Measurements from ENCODE around the gene OPALIN.
A peak's percentile ranks its signal among the peaks of the same experiment; 100 is the strongest.

OPALIN gene, protein sequence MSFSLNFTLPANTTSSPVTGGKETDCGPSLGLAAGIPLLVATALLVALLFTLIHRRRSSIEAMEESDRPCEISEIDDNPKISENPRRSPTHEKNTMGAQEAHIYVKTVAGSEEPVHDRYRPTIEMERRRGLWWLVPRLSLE

DNA sequence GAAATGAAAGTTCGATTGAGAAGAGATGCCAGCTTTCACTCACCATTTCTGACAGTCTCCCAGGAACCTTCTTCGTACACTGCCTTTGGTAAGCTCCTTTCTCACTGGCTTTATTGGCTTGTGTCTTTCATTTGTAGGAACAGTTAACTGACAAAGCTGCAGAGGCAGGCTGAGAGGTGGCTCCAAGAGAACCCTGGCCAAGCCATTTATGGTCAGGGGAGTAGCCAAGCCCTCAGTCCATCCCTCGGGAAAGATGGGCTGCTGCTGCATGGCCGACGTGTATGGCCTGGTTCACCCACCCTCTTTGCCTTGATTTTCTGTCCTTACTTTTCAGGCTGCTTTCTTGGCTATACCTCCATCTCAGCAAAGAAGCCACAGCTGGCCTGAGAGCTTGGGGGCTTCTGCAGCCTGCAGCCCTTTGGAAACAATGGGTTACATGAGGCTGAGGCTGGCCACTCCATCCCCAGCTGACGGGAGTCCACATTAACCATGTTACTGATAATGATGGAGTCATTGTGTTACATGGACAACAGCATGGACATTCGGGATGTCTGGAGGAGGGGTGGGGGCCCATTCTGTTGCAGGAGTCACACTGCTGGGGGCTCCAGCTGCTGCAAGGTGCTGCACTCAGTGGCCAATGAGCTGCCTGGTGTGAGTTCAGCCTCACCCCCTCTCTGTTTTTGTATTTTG, at the start of gene OPALIN:
OPALIN (minus strand) TSS at position 152 of the 690 bp plus-strand sequence; CDS start at position 46, 106 bp downstream.
- DNase-seq: no peak

DNA sequence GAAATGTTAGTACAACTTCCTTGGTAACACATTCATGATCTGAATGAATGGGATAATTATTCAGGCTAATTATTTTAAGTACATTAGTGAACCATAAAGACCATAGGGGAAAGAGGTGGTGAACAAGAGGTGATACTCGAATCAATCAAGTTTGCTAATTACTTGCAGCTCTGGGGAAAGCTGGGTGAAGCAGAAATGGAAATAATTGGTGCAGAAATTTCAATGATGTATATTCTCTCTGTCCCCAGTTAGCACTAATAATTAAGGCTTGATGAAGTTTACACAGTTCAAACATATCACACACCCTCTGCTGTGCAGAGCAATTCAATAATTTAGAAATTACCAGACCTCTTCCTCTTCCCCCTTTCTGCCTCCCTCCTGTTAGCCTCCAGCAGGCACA, 49.4 kb upstream of the OPALIN start:
- no peak for DNase-seq

DNA sequence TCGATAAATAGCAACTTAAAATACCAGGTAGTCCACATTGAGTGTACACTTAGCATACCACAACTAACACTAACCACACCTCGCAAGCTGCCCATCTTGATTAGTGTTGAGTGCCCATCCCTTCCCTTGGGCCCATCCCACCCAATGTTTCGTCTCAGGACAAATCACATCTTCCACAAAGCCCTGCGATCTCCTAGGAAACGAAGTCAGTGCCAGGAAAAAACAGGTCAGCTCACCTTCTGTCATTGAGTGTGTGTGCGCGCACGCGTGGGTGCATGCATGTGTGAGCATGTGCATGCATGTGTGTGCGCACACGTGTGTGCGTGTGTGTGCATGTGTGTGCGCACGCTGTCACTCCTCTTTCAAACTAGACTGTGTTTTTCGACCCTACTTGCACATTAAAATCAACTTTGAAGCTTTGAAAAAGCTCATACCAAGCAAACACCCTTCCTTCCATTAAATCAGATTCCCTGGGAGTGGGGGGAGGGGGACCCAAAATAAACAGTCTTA, 48.8 kb upstream of the OPALIN start:
- no peak for DNase-seq

DNA sequence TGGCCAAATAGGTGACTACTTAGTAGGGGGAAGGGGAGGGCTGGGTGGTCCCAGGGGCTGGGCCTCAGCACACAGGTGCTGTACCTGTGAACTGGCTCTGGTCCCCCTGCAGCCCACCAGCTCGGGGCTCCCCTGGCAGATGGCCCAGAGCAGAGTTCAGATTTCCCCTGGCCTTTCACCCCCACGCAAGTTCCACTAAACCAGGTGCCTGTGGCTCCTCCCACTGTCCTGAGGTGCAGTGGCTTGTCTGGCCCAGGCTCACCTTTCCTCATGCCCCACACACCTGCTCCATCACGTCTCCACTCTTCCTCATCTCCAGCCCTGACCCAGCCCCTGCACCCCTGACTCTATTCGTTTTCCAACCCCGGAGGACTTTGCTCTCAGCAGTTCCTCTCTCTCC, 47.3 kb upstream of the OPALIN start:
- DNase-seq: no peak

DNA sequence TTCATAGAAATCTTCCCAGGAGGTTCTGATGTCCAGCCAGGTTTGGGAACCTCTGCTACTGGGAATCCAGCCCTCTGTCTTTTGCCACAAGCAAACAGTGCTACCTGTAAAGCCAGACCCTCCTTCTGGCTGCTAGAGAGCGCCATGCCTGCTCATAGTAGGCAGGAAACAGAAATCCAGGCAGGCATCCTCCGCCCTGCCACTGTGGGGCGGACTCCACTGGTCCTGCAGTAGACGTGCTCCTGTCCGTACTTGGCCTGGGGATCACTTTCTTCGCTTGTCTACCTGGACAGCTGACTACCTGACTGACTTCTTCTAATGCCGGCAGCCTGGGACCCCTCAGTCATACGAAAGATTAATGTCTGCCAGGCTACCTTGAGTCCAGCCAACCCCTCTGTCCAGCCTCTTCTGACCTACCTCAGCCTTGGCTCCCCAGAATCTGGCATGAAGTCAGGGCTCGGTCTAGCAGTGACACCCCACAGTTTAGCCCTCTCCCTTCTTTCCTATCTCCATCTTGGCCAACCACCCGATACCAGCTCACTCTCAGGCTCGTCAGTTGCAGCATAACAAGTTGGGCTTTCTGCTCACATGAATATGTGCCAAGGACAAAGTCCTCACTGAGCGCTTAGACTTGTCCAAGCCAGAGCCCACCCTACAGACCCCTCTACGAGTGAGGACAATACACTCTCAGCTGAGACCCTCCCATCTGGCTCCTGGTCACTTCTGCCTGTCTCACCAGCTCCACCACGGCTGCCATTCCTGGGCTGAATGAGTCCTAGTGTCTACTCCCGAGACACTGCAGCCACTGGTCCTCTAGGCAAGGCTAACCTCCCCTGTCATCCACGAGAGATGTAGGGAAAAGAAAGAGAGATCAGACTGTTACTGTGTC, 43.9 kb upstream of the OPALIN start:
- DNase-seq: no peak

DNA sequence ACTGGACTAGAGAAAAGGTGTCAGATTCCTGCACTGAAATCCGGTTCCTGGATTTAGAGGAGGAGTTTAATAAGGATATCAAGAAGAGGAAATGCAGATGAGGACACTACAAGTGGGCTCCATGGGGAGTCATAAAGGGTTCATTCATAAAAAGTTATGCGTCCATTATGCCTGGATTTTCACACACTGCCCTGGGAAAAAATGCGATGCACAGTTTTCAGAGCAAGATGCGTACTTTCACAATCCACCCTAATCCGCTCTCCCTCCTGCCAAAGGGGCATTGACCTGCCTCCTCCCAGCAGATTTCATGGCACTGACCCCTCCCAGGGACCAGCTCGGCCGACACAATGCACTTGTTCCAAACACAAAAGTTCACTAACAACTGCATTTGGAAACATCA, 42.2 kb upstream of the OPALIN start:
- no peak for DNase-seq

DNA sequence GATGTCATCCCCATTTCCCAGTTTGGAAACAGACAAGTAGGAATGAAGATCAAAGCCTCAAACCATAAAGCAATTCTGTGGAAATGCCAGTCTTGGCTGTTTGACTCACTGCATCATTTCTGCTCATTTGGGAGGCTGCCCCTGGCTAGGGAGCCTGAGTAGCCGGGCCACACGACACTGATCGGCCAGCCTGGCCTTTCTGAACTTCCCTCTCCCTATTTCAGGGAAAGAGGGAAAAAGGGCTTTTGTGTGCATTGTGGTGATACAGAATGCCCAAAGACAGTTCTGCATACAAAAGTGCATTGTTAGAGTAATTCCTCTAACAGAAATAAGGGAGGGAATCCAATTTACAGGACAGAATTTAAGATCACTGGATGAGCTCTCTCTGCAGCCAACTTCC, 41.7 kb upstream of the OPALIN start:
- DNase-seq: no peak

DNA sequence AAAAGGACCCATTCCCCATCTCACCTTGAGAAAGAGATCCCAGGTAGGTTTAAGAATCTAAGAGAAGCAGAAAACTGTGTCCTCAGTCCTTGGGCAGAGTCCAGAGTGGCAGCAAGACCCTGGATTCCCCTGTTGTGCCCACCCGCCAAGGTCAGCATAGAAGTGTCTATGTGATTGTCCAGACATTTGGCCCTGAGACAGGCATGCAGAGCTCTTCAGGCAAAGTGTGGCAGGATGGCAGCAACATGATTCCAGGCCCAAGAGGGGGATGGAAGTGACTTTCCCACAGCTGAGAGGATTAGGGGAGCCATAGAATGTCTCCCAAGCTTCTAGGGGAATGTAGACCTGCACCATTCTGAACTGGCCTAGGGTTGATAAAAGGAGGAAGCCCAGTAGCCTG, 39.1 kb upstream of the OPALIN start:
- DNase-seq: no peak

DNA sequence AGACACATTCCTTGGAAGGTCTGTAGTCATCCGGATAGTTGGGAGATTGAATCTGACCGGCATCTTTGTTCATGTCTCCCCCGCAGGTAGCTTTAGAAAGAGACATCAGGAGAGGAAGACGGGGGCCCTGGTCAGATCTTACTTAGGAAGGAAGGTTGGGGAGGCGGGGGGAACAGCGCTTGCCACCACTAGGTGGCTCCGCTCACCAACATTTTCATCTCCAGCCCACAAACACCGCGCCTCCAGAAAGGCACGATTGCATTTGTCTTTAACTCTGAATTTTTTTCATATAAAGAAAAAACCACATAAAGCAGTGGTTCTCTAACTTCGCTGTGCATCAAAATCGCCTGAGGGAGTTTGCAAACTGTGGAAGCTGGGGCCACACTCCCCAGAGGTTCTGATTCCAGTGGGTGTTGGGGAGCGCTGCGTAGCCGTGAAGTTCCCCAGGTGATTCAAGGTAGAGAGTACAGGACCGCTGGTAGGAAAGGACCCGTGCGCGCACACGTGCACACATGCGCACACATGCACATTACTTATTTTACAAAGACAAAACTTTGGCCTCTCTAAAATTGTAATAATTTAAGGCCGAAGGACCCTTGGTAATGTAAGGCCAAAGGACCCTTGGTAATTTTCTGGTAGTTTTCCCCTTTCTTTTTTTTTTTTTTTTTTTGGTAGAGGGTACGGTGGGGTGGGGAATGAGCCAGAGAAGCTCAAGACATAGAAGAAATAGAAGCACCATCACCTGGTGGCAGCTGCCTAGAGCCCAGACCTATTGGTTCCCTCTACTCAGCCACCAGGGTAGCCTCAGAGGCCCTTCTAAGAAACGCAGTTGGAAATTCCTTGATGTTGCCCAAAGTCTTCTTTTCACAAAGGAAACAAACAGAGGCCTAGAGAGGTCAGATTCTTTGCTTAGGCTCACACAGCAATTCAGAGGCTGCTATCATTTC, 37.4 kb upstream of the OPALIN start:
- DNase-seq: peak; percentile 66

DNA sequence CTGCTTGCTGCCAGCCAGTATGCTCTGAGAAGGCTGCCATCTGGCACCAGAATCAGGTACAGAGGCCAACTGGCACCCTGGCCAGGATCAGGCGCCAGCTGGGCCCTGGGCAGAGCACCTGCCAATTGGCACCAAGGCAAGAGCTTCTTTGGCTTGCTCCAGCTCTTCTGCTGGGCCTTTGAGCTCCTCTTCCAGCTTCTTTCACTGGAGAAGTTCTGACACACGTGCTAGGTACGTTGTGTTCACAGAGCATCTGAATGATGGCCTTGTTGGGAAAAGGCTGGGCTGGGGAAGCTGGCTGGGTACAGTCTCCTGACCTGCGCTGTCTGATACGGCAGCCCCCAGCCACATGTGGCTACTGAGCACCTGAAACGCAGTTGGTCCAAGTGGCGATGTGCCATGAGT, 31.7 kb upstream of the OPALIN start:
- DNase-seq: no peak

DNA sequence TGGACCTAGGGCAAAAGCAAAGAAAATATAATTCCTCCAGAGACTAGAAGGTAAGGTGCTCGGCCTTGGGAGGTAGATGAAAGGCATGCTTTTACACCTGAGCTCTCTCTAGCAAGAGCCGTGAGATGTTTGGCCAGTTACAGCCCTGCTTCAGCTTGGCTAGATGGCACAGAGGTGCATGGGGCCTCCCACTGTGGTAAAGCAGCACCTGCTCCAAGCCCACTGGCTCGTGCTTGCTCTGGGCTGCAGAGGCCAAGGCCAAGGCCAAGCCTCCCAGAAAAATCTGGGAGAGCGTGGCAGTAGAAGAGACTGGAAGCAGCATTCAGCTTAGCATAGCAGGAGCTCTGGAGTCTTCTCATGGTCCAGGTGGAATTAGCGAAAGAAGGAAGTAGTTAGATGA, 31.0 kb upstream of the OPALIN start:
- DNase-seq: no peak

DNA sequence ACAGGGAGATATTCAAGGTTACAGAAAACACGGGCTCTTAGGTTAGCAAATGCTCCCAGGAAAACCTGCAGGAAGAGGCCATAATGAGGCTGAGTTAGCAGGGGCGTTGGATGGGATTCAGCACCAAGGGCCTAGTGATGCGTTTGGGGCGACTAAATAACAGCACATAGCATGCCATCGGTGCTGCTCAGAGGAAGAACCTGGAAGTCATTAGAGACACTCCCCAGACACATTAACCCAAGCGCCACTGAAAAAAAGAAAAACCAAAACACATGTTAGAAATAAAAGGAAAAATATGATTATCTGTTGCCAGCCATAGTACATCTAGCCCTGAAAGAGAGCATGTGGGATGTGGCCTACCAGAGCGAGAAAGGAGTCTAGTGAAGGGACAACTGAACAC, 28.8 kb upstream of the OPALIN start:
- no peak for DNase-seq

DNA sequence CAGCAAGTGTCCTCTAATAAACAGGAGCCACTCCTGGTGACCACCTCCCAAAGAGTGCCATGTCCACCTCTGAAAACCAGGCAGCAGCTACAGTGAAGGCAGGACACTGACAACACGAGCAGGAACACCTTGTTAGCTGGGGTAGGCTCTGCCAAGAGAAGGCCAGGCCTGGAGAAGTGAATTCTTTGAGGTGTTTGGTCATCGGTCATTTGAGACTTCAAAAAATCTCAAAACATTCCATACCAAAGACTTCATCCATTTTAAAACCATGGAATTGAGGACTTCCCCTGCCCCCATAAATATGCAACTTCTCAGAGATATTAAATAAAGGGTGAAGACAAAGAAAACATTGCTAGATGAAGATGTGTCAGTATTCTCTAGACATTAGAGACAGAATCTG, 28.4 kb upstream of the OPALIN start:
- DNase-seq: no peak

DNA sequence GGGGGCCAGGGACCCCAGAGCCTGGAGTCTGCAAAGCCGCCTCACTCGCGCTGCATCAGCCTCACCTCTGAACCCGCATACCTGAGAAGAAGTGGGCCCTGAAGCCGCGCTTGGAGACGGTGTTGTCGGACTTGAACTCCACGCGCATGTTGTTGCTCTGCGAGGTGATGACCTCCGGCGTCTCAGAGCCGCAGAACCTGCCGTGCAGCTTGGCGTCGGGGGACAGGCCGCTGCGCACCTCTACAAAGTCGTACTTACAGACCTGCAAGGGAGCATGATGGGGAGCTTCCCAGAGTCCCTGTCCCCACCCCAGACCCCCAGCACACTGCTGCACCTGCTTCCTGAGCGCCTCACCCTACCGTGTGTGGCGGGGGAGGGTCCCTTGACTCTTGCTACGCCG, 25.7 kb upstream of the OPALIN start:
- no peak for DNase-seq

DNA sequence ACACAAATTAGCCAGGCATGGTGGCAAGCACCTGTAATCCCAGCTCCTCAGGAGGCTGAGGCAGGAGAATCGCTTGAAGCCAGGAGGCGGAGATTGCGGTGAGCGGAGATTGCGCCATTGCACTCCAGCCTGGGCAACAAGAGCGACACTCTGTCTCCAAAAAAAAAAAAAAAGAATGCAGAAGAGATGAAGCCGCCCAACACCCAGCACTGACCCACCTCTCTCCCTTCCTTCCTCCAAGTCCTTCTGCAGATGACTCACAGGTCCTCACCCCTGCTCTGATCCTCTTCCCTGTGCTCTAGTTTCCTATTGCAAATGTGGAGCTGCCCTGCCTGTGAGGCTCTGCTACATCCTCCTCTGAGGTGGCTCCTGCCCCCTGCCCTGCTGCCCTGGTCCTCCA, 22.0 kb upstream of the OPALIN start:
- DNase-seq: no peak

DNA sequence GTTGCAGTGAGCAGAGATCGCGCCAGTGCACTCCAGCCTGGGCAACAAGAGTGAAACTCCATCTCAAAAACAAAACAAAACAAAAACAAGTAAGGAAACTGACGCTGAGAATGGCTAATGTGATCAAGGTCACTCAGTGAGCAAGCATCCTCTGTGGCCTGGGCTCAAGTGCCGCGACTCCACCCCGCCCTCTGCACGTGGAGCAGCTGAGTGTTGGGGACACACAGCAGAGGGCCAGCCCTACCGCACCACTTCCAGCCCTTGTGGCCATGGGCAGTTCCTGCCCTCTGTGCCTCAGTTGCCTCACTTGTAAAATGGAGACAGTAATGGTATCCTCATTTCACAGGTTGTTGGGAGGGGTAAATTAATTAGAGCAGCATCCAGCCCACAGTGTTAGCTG, 21.0 kb upstream of the OPALIN start:
- no peak for DNase-seq

DNA sequence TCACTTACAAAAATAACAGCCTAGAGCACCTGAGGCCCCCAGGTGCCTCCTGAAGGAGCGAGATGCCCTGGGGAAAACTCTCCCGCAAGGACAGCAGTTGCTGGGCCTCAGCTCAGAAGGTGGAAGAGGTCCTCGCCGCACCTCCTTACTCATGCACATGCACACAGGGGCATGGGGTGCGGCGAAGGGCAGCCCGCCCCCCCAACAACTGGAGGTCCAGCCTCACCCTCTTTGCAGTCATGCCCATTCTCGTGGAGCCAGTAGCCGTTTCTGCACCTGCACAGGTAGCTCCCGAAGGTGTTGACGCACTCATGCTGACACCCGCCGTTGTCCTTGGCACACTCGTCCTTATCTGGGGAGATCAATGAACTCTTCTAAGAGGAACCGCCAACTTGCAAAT, 19.9 kb upstream of the OPALIN start:
- DNase-seq: no peak

DNA sequence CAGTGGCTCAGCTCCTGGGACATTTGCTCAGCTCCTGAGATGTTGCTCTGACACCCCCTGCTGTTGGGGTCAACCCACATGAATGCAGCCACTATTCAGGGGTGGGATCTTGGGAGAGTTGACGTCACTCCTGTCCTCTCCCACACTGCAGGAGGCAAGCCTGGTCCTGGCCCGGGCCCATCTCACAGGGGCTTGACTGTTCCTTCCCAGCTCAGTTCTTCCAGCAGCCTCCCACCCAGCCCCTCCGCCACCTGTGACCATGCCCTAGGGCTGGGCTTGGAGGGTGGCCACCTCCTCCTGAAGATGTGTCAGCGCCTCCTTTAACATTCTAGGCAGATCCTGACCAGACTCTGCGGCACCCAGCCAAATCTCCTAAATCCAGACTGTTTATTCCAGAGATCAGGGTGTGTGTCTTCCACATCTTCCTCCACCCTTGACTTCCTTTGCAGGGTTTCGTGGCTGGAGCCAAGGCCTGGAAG, 19.1 kb upstream of the OPALIN start:
- DNase-seq: no peak

DNA sequence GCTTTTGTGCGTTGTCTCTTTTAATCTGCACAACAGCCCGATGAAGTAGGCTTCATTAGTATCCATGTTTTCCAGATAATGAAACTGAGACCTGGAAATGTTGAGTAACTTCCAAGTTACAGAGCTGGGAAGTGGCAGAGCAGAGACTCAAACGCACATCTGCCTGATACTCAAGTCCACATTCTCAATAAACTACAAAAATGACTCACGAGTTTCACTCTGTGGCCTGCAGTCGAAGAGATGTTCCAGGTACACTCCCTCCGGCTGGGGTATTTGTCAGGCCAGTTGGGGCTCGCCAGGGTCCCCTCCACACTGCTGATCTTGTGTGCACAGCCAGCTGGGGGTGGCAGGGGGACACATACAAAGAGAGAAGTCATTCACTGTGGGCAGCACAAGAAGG, 17.7 kb upstream of the OPALIN start:
- no peak for DNase-seq

DNA sequence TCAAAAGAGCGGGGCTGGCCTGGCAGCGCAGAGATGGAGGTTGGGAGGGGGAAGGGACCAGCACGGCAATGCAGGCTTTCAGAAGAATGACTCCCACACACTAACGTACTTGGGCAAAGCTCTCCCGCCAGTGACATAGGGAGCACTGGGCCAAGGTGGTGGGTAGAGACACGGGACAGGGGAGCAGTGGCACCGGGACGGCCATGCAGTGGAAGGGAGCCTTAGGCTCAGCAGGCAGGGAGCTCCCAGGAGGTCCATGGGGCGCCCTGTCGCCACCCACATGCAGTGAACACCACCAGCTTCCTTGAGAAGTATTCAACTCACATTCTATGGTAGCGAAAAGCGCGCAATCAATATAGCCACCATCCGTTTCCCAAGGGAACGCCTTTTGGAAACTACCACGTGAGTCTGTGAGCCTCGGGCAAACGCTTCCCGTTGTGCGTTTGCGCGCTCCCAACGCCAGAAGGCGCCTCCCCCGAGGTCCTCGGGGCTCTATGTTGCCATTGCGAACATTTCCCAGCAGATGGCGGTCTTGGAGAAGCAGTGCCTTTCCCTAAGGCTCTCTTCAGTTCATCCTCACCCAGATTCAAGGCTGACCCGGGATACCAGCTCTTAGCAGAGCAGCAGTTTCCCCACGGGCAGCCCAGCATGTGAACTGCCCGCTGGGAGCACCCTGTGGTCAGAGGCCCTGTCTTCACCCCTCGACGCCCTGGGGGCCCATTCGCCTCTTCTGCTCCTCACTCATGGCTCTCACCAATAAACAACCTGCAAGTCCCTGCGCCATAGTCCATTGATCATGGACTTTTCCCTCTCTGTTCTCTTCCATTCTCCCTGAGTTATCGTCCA, 16.4 kb upstream of the OPALIN start:
- DNase-seq: peak; percentile 82

DNA sequence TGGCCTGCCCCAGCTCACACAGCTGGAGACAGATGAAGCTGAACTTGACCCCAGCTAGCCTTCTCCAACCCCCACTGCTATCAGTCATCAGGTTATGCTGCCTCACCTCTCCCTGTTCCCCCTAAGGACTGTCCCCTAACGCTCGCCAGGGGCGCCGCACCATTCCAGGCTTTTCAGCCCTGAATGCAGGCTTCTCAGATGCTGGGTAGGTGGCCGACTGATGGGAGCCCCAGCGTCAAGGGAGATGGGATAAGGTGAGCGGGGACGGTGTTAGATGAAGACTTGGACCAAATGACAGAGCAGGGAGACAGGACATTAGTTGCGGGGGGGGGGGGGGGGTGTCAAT, 15.8 kb upstream of the OPALIN start:
- no peak for DNase-seq

DNA sequence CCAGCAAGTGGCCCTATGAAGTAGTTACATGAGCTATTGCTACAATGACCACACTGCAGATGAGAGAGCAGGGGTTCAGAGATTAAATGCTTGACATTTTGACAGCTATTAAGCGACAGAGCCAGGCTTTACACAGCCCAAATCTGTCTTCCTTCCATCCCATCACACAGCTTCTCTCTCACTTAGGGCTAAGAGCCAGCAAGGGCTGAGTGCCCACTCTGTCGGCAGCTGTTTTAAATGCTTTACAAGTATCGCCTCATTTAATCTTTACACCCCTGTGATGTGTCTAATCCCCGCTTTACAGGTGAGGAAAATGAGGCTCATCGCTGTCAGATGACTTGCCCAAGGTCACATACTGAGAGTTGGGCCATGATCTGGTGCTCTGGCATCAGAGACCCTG, 15.2 kb upstream of the OPALIN start:
- DNase-seq: no peak

All from stimulated activated CD4-positive, alpha-beta T cell treated with anti-CD3 and anti-CD28 coated beads, Interleukin-4, amount 100 ng/mL, for 24 hours (primary cell).